RCC 7860 (cell line): Measurements from ENCODE around the gene MNAT1.

Experiments used
- DNase-seq: peaks from one replicate; pipeline ENCODE4 v3.0.0-alpha.2; 2015; ENCODE audit warnings: low spot score
- FAIRE-seq: peaks from 2 replicates; lab custom pipeline; 2012; peaks lifted over from hg19 to GRCh38; lab: Jason Lieb, UNC

MNAT1 gene

GRCh38 chr14:61019537-61019936 lies 285.0 kb downstream of the MNAT1 start:
- DNase-seq, result no peak
- no peak for FAIRE-seq
